ENCODE data around the gene PCSK5.
"Not testable (repeated sequence)": the region's sequence is repeated elsewhere in the genome, so short reads cannot be mapped to it uniquely, and the experiment has no call there.

PCSK5 gene

DNA sequence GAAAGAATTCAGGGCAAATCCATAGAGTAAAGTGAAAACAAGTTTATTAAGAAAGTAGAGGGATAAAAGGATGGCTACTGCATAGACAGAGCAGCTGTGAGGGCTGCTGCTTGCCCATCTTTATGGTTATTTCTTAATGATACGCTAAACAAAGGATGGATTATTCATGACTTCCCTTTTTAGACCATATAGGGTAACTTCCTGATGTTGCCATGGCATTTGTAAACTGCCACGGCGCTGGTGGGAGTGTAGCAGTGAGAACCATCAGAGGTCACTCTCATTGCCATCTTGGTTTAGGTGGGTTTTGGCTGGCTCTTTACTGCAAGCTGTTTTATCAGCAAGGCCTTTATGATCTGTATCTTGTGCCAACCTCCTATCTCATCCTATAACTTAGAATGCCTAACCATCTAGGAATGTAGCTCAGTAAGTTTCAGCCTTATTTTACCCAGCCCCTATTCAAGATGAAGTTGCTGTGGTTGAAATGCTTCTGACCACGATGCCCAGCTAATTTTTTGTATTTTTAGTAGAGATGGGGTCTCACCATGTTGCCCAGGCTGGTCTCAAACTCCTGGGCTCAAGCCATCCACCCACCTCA, 461.6 kb downstream of the PCSK5 start:
- H3K36me3 ChIP-seq (ENCODE audit: insufficient read depth, low read length), result no peaks in the 10 kb centered on the region
- H3K27ac ChIP-seq (ENCODE audit: low read depth, low read length), result no peak overlapping the region
- no peak overlapping the region for H3K9ac ChIP-seq (ENCODE audit: low read length)
- no peak overlapping the region for H3K4me3 ChIP-seq (ENCODE audit: low read depth in 1 of 2, low read length in 2 of 2)
- H3K4me1 ChIP-seq (ENCODE audit: insufficient read depth, low read length), result no peaks in the 10 kb centered on the region
- no peaks in the 10 kb centered on the region for H3K27me3 ChIP-seq (ENCODE audit: control insufficient read depth in 1 of 2, insufficient read depth in 2 of 2, low read length in 2 of 2)
- no peaks in the 10 kb centered on the region for H3K9me3 ChIP-seq (ENCODE audit: low read length)

DNA sequence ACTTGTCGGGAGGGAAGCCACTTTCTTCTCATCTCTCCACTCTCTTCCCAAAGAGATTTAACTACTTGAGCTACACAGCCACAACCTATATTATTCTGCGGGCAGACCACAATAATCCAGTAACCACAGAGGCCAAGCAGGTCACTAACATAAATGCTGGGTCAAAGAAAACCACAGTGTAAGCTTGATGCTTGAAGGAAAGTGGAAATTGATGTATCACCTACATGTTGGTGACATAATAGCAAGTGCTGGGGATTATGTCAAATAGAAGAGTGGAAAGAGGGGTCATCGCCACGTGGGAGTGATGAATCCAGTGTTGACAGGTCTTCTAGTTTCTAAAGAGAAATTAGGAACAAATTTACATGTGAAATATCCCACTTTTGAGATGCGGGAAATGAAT, 462.8 kb downstream of the PCSK5 start:
- no peaks in the 10 kb centered on the region for H3K9me3 ChIP-seq (ENCODE audit: low read length)
- no peak overlapping the region for H3K27ac ChIP-seq (ENCODE audit: low read depth, low read length)
- no peaks in the 10 kb centered on the region for H3K36me3 ChIP-seq (ENCODE audit: insufficient read depth, low read length)
- no peak overlapping the region for H3K9ac ChIP-seq (ENCODE audit: low read length)
- no peaks in the 10 kb centered on the region for H3K4me1 ChIP-seq (ENCODE audit: insufficient read depth, low read length)
- no peak overlapping the region for H3K4me3 ChIP-seq (ENCODE audit: low read depth in 1 of 2, low read length in 2 of 2)
- no peaks in the 10 kb centered on the region for H3K27me3 ChIP-seq (ENCODE audit: control insufficient read depth in 1 of 2, insufficient read depth in 2 of 2, low read length in 2 of 2)

DNA sequence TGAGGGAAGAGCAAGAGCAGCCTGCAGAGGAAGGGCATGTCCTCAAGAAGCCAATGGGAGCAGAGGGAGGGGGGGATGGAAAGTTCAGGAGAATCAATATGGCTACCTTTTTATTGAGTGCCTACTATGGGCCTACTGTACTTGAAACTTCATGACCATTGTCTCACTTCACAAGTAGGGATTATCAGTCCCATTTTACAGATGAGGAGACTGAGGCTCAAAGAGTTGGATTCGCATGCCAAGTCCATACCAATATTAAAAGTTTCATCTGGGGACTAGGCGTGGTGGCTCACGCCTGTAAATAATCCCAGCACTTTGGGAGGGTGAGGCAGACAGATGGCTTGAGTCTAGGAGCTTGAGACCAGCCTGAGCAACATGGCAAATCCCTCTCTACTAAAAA, 463.7 kb downstream of the PCSK5 start:
- no peak overlapping the region for H3K4me3 ChIP-seq (ENCODE audit: low read depth in 1 of 2, low read length in 2 of 2)
- no peak overlapping the region for H3K27ac ChIP-seq (ENCODE audit: low read depth, low read length)
- no peak overlapping the region for H3K9ac ChIP-seq (ENCODE audit: low read length)
- no peaks in the 10 kb centered on the region for H3K9me3 ChIP-seq (ENCODE audit: low read length)
- H3K27me3 ChIP-seq (ENCODE audit: control insufficient read depth in 1 of 2, insufficient read depth in 2 of 2, low read length in 2 of 2), result no peaks in the 10 kb centered on the region
- no peaks in the 10 kb centered on the region for H3K4me1 ChIP-seq (ENCODE audit: insufficient read depth, low read length)
- no peaks in the 10 kb centered on the region for H3K36me3 ChIP-seq (ENCODE audit: insufficient read depth, low read length)

DNA sequence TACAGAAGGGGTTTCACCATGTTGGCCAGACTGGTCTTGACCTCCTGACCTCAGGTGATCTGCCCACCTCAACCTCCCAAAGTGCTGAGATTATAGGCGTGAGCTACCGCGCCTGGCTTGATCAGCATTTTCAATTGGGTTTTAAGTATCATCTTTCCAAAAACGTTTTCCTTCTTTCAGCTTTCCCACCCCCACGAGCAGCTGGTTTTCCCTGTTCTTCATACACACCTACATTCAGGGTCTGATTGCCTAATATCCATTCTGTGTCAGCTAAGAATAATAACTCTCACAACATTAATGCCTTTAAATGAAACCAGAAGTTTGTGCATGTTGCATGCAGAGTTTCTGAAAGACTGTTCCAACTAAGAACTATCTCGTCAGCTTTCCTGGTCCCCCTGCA, 465.4 kb downstream of the PCSK5 start:
- no peak overlapping the region for H3K9ac ChIP-seq (ENCODE audit: low read length)
- H3K4me1 ChIP-seq (ENCODE audit: insufficient read depth, low read length), result no peaks in the 10 kb centered on the region
- no peaks in the 10 kb centered on the region for H3K36me3 ChIP-seq (ENCODE audit: insufficient read depth, low read length)
- H3K9me3 ChIP-seq (ENCODE audit: low read length), result no peaks in the 10 kb centered on the region
- H3K4me3 ChIP-seq (ENCODE audit: low read depth in 1 of 2, low read length in 2 of 2), result no peak overlapping the region
- no peak overlapping the region for H3K27ac ChIP-seq (ENCODE audit: low read depth, low read length)
- H3K27me3 ChIP-seq (ENCODE audit: control insufficient read depth in 1 of 2, insufficient read depth in 2 of 2, low read length in 2 of 2), result no peaks in the 10 kb centered on the region

DNA sequence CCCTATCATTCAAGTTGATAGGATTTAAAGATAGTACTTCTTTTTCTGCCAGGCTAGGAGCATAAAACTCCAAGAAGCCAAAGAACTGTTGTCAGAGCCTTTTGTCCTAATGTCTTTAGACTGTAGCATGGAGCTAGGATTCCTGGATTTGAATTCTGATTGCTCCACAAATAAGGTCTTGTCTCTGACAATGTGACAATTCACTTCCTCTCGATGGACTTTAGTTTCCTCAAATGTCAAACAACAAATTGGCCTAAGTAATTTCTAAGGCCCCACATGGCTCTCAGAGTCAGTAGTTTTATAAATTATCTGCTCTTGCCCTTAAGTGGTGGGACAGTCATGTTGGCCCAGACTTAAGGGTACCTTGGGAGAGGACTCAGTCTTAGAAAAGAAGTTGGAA, 467.1 kb downstream of the PCSK5 start:
- H3K27ac ChIP-seq (ENCODE audit: low read depth, low read length), result no peak overlapping the region
- no peak overlapping the region for H3K9ac ChIP-seq (ENCODE audit: low read length)
- H3K36me3 ChIP-seq (ENCODE audit: insufficient read depth, low read length), result no peaks in the 10 kb centered on the region
- no peak overlapping the region for H3K4me3 ChIP-seq (ENCODE audit: low read depth in 1 of 2, low read length in 2 of 2)
- H3K4me1 ChIP-seq (ENCODE audit: insufficient read depth, low read length), result no peaks in the 10 kb centered on the region
- no peaks in the 10 kb centered on the region for H3K27me3 ChIP-seq (ENCODE audit: control insufficient read depth in 1 of 2, insufficient read depth in 2 of 2, low read length in 2 of 2)
- no peaks in the 10 kb centered on the region for H3K9me3 ChIP-seq (ENCODE audit: low read length)

DNA sequence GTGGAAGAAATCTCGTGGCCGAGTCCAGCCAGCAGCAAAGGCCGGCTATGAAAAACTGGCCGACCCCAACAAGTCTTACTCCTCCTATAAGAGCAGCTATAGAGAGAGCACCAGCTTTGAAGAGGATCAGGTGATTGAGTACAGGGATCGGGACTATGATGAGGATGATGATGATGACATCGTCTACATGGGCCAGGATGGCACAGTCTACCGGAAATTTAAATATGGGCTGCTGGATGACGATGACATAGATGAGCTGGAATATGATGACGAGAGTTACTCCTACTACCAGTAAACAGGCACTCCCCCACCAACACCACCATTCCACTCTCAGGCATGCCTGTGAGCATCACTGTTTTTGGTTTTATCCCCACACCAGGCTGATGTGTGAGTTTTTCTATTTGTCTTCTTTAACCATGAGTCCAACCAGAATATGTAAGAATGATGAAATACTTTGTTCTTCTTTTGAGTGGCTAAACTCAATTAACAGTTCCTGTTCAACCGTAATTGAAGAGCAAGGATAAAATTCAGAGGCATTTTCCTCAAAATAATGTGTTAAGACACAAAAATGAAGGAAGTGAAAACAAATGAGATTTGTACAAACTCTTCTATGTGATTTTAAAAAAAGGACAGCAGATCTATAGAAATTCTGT, 468.3 kb downstream of the PCSK5 start:
- Histone ChIP-seq H3K9me3 (ENCODE audit: low read length) (no peaks in the 10 kb centered on the region), H3K4me1 (ENCODE audit: insufficient read depth, low read length) (no peaks in the 10 kb centered on the region), H3K4me3 (ENCODE audit: low read depth in 1 of 2, low read length in 2 of 2) (no peak overlapping the region), H3K27me3 (ENCODE audit: control insufficient read depth in 1 of 2, insufficient read depth in 2 of 2, low read length in 2 of 2) (no peaks in the 10 kb centered on the region), H3K36me3 (ENCODE audit: insufficient read depth, low read length) (no peaks in the 10 kb centered on the region), H3K9ac (ENCODE audit: low read length) (no peak overlapping the region), H3K27ac (ENCODE audit: low read depth, low read length) (no peak overlapping the region)

DNA sequence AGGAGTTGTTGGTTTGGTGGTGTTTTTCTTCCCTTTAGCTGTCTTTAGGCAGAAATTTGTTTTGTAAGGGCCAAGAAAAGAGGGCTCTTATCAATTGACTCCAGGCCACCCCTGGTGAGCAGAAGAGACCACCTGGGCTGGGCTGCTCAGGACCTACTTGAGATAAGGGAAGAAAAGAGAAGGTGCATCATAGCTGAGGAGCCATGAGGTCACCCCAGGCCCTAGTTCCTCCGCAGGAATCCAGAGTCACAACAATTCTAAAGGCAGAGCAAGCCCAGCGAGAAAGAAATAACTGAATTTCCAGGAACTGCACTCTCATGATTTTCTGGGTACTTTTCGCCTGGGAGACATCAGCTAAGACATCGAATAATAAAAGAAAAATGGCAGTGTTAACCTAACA, 468.9 kb downstream of the PCSK5 start:
- no peaks in the 10 kb centered on the region for H3K4me1 ChIP-seq (ENCODE audit: insufficient read depth, low read length)
- H3K27me3 ChIP-seq (ENCODE audit: control insufficient read depth in 1 of 2, insufficient read depth in 2 of 2, low read length in 2 of 2), result no peaks in the 10 kb centered on the region
- H3K4me3 ChIP-seq (ENCODE audit: low read depth in 1 of 2, low read length in 2 of 2), result no peak overlapping the region
- no peaks in the 10 kb centered on the region for H3K36me3 ChIP-seq (ENCODE audit: insufficient read depth, low read length)
- H3K9me3 ChIP-seq (ENCODE audit: low read length), result no peaks in the 10 kb centered on the region
- H3K9ac ChIP-seq (ENCODE audit: low read length), result no peak overlapping the region
- no peak overlapping the region for H3K27ac ChIP-seq (ENCODE audit: low read depth, low read length)

DNA sequence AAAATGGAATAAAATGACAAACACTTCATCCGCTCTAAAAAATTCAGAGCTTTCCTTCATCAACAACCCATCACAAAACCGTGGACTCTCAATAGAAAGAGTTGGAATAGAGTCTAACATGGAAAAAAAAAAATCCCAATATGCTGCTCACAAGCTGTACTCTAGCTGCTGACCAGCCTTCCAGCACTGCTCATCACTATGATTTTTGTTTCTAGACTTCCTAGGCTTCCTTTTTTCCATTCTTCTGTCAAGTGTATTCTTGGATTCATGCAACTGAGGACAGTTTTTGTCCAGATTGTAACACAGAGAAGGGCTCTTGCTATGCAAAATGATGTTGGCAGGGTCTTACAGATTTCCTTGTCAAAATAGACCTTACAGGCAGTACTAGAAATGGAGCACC, 469.3 kb downstream of the PCSK5 start:
- no peaks in the 10 kb centered on the region for H3K27me3 ChIP-seq (ENCODE audit: control insufficient read depth in 1 of 2, insufficient read depth in 2 of 2, low read length in 2 of 2)
- H3K9ac ChIP-seq (ENCODE audit: low read length), result no peak overlapping the region
- no peaks in the 10 kb centered on the region for H3K4me1 ChIP-seq (ENCODE audit: insufficient read depth, low read length)
- H3K36me3 ChIP-seq (ENCODE audit: insufficient read depth, low read length), result no peaks in the 10 kb centered on the region
- H3K9me3 ChIP-seq (ENCODE audit: low read length), result no peaks in the 10 kb centered on the region
- no peak overlapping the region for H3K4me3 ChIP-seq (ENCODE audit: low read depth in 1 of 2, low read length in 2 of 2)
- H3K27ac ChIP-seq (ENCODE audit: low read depth, low read length), result no peak overlapping the region

DNA sequence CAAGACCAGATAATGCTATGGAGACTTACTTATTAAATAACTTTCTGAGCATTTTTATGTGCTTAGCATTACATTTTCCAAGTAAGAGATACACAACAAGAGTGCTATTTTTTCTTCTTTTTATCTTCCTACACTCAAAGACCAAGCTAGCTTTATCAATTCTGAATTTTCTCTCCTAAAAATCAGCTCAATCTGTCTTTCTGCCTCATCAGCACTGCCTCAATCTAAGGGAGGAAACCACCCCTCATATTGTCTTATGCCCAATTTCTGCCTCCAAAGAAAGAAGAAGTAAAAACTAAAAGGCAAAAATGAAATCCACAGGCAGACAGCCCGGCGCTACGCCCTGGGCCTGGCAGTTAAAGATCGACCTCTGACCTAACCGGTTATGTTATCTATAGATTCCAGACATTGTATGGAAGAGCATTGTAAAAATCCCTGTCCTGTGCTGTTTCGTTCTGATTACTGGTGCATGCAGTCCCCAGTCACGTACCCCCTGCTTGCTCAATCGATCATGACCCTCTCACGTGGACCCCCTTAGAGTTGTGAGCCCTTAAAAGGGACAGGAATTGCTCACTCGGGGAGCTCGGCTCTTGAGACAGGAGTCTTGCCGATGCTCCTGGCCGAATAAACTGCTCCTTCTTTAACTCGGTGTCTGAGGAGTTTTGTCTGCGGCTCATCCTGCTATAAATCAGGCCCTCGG, 472.0 kb downstream of the PCSK5 start:
- H3K4me3 ChIP-seq (ENCODE audit: low read depth in 1 of 2, low read length in 2 of 2); H3K36me3 ChIP-seq (ENCODE audit: insufficient read depth, low read length); H3K27ac ChIP-seq (ENCODE audit: low read depth, low read length); H3K9me3 ChIP-seq (ENCODE audit: low read length); H3K4me1 ChIP-seq (ENCODE audit: insufficient read depth, low read length); H3K9ac ChIP-seq (ENCODE audit: low read length); H3K27me3 ChIP-seq (ENCODE audit: control insufficient read depth in 1 of 2, insufficient read depth in 2 of 2, low read length in 2 of 2): not testable (repeated sequence)

DNA sequence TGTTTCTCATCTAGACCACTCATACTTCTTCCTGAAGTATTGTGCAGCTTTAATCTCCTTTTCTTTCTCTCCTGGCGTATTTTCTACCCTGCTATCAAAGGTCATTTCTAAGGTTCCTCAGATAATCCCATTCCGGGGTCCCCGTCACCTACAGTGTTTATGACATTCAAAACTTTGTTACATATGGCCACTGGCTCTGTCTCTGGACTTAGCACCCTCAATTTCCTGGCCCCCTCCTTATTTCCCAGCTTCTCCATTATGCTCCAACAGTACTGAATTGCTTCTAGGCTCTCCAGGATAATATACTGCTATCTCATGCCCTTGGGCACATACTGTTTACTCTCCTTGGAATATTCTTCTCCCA, 472.5 kb downstream of the PCSK5 start:
- Histone ChIP-seq H3K9me3 (ENCODE audit: low read length) (no peaks in the 10 kb centered on the region), H3K9ac (ENCODE audit: low read length) (no peak overlapping the region), H3K27ac (ENCODE audit: low read depth, low read length) (no peak overlapping the region), H3K4me1 (ENCODE audit: insufficient read depth, low read length) (no peaks in the 10 kb centered on the region), H3K4me3 (ENCODE audit: low read depth in 1 of 2, low read length in 2 of 2) (no peak overlapping the region), H3K36me3 (ENCODE audit: insufficient read depth, low read length) (no peaks in the 10 kb centered on the region), H3K27me3 (ENCODE audit: control insufficient read depth in 1 of 2, insufficient read depth in 2 of 2, low read length in 2 of 2) (no peaks in the 10 kb centered on the region)

DNA sequence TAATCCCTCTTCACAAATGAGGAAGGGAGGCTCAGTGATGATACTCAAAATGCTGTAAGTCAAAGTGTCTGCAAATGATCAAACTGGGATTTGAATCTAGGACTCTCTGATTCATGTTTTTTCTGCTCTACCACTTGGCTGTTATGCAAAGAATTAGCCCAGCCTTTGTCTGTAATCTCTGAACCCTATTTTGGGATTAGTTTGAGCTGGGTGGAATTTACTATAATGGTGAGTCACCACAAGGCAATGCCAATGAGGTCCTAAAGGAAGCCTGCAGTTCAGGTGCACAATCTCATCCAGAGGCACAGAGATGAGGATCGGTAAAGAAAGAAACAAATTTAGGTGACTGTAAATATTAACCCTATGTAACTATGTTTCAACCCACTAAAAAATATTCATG, 474.6 kb downstream of the PCSK5 start:
- H3K9me3 ChIP-seq (ENCODE audit: low read length), result no peaks in the 10 kb centered on the region
- H3K27me3 ChIP-seq (ENCODE audit: control insufficient read depth in 1 of 2, insufficient read depth in 2 of 2, low read length in 2 of 2), result no peaks in the 10 kb centered on the region
- H3K9ac ChIP-seq (ENCODE audit: low read length), result no peak overlapping the region
- H3K4me1 ChIP-seq (ENCODE audit: insufficient read depth, low read length), result no peaks in the 10 kb centered on the region
- no peak overlapping the region for H3K4me3 ChIP-seq (ENCODE audit: low read depth in 1 of 2, low read length in 2 of 2)
- no peak overlapping the region for H3K27ac ChIP-seq (ENCODE audit: low read depth, low read length)
- no peaks in the 10 kb centered on the region for H3K36me3 ChIP-seq (ENCODE audit: insufficient read depth, low read length)

DNA sequence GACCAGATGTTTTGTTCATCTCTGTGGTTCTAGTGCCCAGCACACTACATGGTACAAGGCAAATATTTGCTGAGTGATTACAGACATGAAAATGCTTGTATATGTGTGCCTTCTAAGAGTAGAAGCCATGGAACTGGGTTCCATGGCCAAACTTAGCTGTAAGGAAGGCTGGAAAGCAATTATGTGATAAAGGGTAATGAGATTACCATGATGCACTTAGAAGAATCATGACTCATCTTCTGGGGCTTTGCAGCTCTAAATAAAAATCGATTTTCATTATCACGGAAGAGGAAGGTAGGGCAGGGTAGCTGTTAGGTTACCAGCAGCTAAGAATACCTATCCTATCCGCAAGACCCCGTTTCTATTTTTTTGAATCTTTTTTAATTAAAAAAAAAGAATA, 475.8 kb downstream of the PCSK5 start:
- H3K4me3 ChIP-seq (ENCODE audit: low read depth in 1 of 2, low read length in 2 of 2), result no peak overlapping the region
- no peaks in the 10 kb centered on the region for H3K4me1 ChIP-seq (ENCODE audit: insufficient read depth, low read length)
- no peaks in the 10 kb centered on the region for H3K36me3 ChIP-seq (ENCODE audit: insufficient read depth, low read length)
- no peaks in the 10 kb centered on the region for H3K27me3 ChIP-seq (ENCODE audit: control insufficient read depth in 1 of 2, insufficient read depth in 2 of 2, low read length in 2 of 2)
- no peak overlapping the region for H3K9ac ChIP-seq (ENCODE audit: low read length)
- H3K9me3 ChIP-seq (ENCODE audit: low read length), result no peaks in the 10 kb centered on the region
- no peak overlapping the region for H3K27ac ChIP-seq (ENCODE audit: low read depth, low read length)
